BLaER1 treated with 17β-estradiol and CSF1 and Interleukin-3, amounts not matched to agents 10 nM and 100 nM (cell line): ENCODE measurements around the gene IMMP2L.
A peak's percentile ranks its signal among the peaks of the same experiment; 100 is the strongest.

Source experiments
- H3K27ac ChIP-seq, 11 experiments: shearing (Covaris generic); formaldehyde crosslinking; 2 replicates each; pipeline ENCODE4 v1.8.1; 2022
- H3K27me3 ChIP-seq, 11 experiments: shearing (Covaris generic); formaldehyde crosslinking; 2 replicates each; pipeline ENCODE4 v1.8.1; 2022
- H3K36me3 ChIP-seq, 11 experiments: shearing (Covaris generic); formaldehyde crosslinking; 2 replicates each; pipeline ENCODE4 v1.8.1; 2022
- H3K4me1 ChIP-seq, 10 experiments: shearing (Covaris generic); formaldehyde crosslinking; 2 replicates each; pipeline ENCODE4 v1.8.1; 2022
- H3K4me2 ChIP-seq, 11 experiments: shearing (Covaris generic); formaldehyde crosslinking; 2 replicates each; pipeline ENCODE4 v1.8.1; 2022
- H3K4me3 ChIP-seq, 10 experiments: shearing (Covaris generic); formaldehyde crosslinking; 2 replicates each; pipeline ENCODE4 v1.8.1; 2022
- H3K9ac ChIP-seq, 11 experiments: shearing (Covaris generic); formaldehyde crosslinking; 2 replicates each; pipeline ENCODE4 v1.8.1; 2022
- H3K9me3 ChIP-seq, 11 experiments: shearing (Covaris generic); formaldehyde crosslinking; replicated peaks in 1 of 11; 2 replicates each; pipeline ENCODE4 v1.8.1; 2022
- H4K20me1 ChIP-seq, 11 experiments: shearing (Covaris generic); formaldehyde crosslinking; 2 replicates each; pipeline ENCODE4 v1.8.1; 2022
- Cebpa-rat ChIP-seq, 11 experiments: shearing (Covaris generic); IDR thresholded peaks; 2 replicates each; pipeline ENCODE4 v1.8.1; 2022

The IMMP2L gene

DNA sequence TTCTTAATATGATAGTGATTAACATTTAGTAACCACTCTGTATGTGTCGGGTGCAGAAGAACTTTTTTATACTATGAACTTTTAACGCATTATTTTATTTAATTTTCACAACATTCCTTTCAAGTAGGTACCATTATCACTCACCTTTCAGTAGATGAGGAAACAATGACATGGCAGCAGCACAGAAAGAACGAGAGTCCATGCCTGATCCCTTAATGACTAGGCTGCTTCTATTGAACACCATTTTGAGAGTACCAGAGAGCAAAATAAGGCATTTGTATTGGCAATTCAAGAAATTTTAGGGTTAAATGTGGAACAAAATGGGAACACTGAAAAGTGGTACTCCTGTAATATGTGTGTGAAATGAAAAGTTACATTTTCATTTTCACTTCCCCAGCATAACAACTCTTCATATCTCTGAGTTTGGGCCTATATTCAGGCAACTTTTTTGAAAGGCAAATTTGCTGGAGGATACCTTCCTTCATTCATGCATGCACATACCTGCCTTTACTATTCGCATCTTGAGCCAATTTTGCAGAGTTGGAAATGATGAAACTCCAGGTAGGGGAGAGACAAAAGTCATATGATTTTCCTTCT, 458.5 kb downstream of the IMMP2L start:
- H3K9me3 ChIP-seq, result no peaks in the 10 kb centered on the region
- H3K4me1 ChIP-seq, result peaks cover 0 to 18% (median 0%) of the 10 kb centered on the region in 10 experiments; a peak in 5 of 20 replicates
- H4K20me1 ChIP-seq, result no peaks in the 10 kb centered on the region
- H3K36me3 ChIP-seq, result no peaks in the 10 kb centered on the region
- H3K4me2 ChIP-seq, result peak overlapping the region in 2 of 11 experiments; percentile 56 to 57; a peak in 4 of 22 replicates
- no peak for TF ChIP-seq Cebpa-rat (IDR thresholded peaks at IDR 0.05)
- H3K9ac ChIP-seq, result no peak overlapping the region
- H3K4me3 ChIP-seq, result no peak overlapping the region
- no peaks in the 10 kb centered on the region for H3K27me3 ChIP-seq
- no peak overlapping the region for H3K27ac ChIP-seq

DNA sequence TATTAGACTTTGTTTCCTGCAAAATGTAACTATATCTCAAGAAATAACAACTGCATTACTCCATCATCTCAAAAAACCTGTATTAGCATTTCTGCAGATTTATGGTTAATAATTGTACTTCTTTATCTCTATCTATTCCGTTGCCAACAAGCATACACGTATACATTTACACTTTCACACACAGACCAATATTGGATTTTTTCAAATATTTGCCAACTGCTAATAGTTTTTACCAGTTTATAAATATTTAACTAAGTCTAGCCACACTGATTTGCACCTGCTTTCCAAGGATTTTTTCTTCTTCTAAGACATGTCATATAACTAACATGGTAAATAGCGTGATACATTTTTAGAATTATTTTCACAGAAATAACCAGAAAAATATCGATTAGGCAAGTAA, 459.2 kb downstream of the IMMP2L start:
- Histone ChIP-seq H3K9me3 (no peaks in the 10 kb centered on the region), H3K4me2 (no peak overlapping the region), H4K20me1 (no peaks in the 10 kb centered on the region), H3K9ac (no peak overlapping the region), H3K36me3 (no peaks in the 10 kb centered on the region), H3K4me1 (peaks cover 0 to 18% (median 0%) of the 10 kb centered on the region in 10 experiments; a peak in 5 of 20 replicates), H3K27me3 (no peaks in the 10 kb centered on the region), H3K4me3 (no peak overlapping the region), H3K27ac (no peak overlapping the region)
- TF ChIP-seq Cebpa-rat (IDR thresholded peaks at IDR 0.05), result no peak

DNA sequence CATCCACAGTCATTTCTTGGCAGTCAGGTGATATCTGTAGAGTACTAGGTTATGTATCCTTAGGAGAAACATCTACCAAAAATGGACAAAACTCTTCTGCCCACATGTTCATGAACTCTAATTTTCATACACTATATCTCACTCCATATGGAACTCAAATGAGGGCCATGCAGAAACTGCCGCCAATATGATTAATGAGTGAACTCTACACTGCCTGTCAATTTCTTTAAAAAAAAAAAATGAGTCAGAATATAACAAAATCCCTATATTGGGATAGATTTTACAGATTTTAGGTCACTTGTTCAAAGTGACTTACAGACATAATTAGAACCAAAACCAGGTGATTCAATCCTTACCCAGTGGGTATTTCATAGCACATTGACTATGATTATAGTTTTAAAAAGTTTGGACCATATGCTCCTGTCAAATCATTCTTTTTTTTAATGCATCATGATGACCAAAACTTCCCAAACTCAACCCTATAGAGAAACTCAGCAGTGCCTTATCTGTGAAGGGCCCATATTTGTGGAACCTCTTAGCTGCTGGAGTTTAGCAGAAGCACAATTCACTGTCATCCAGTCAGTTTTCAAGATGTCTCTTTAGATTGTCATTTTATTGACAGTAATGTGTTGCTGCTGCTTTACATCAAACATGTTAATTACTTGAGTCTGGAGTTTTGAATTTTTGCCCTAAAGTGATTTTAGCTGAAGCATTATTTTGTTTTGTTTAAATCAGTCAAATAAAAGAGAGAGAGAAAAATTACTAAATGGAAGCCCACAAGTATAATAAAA, 460.2 kb downstream of the IMMP2L start:
- Histone ChIP-seq H3K27me3 (no peaks in the 10 kb centered on the region), H4K20me1 (no peaks in the 10 kb centered on the region), H3K4me3 (no peak overlapping the region), H3K4me1 (peaks cover 0 to 18% (median 0%) of the 10 kb centered on the region in 10 experiments; a peak in 5 of 20 replicates), H3K27ac (no peak overlapping the region), H3K9ac (no peak overlapping the region), H3K9me3 (no peaks in the 10 kb centered on the region), H3K36me3 (no peaks in the 10 kb centered on the region), H3K4me2 (no peak overlapping the region)
- no peak for TF ChIP-seq Cebpa-rat (IDR thresholded peaks at IDR 0.05)

DNA sequence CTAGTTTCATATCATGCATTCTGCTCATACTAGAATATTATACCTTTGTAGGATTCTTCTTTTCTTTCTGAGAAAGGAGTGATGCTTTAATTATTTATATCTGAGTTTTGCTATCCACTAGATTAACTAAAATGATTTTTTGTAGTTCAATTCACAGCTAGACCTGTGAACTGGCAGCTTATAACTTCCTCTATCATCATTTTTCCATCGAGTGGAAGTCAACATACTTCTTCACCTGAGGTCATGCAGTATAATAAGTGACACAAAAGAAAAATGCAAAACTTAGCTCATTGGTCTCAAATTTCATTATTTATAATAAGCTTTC, 463.4 kb downstream of the IMMP2L start:
- Histone ChIP-seq H3K27ac (no peak overlapping the region), H3K4me1 (peaks cover 0 to 7% (median 0%) of the 10 kb centered on the region in 10 experiments; a peak in 5 of 20 replicates), H3K4me2 (no peak overlapping the region), H3K4me3 (no peak overlapping the region), H4K20me1 (no peaks in the 10 kb centered on the region), H3K27me3 (no peaks in the 10 kb centered on the region), H3K36me3 (no peaks in the 10 kb centered on the region), H3K9me3 (no peaks in the 10 kb centered on the region), H3K9ac (no peak overlapping the region)
- no peak for TF ChIP-seq Cebpa-rat (IDR thresholded peaks at IDR 0.05)

DNA sequence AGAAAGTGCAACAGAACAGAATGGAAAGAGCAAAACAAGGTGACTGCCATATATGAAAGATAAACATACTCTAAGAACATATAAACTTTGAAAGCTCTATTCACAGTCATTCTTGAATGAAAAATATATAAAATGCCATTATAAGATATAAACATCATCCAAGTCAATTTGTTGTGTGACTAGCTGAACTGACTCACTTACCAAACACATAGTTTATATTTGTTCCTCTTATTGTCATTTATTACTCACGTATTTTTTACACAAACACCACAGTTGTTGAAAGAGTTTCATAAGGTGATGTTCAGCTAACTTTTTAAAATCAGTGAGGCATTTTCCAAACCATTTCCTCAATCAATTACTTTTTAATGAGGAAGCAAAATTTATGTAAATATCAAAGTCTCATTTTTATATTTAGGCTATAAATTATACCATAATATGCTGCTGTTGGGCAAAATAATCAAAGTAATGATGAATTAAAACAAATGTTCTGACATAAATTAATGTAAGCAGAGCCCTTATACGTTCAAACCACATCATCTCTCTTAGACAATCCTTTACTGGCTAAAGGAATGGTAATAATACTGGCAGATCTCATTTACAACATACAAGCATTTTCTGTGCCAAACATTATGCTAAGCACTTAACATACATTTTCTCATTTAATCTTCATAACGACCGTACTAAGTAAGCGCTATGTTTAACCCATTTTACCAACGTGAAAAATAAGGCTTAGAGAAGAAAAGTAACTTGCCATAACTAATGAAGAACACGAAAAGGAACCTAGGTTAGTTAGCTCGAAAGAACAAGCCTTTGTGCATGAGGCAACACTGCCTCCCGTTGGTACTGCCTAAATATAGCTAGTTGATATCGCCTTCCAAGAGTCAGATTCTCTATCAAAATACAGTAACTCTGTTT, 464.0 kb downstream of the IMMP2L start:
- no peak overlapping the region for H3K27ac ChIP-seq
- peaks cover 0 to under 1% (median 0%) of the 10 kb centered on the region in 10 experiments; a peak in 1 of 20 replicates for H3K4me1 ChIP-seq
- H3K27me3 ChIP-seq, result no peaks in the 10 kb centered on the region
- no peak overlapping the region for H3K9ac ChIP-seq
- H3K9me3 ChIP-seq, result no peaks in the 10 kb centered on the region
- no peak overlapping the region for H3K4me2 ChIP-seq
- TF ChIP-seq Cebpa-rat (IDR thresholded peaks at IDR 0.05), result no peak
- no peaks in the 10 kb centered on the region for H4K20me1 ChIP-seq
- no peaks in the 10 kb centered on the region for H3K36me3 ChIP-seq
- no peak overlapping the region for H3K4me3 ChIP-seq

DNA sequence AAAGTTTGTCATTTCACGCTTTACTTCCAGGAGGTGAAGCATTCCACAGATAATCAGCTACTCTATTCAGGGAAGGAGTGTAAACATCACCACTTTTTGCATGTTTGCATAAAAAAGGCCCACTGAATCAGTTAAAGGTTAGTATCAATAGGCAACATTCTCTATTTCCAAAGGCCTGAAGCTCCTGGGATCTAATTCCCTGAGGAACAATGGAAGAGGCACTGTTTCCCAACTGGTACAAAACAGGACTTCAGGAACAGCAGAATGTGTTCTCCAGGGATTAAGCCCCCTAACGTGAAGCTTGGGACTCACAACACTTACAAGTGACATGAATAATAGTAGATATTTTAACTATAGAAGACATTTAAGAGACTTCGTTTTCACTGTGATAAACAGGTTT, 465.3 kb downstream of the IMMP2L start:
- TF ChIP-seq Cebpa-rat (IDR thresholded peaks at IDR 0.05), result no peak
- no peaks in the 10 kb centered on the region for H3K27me3 ChIP-seq
- H3K9me3 ChIP-seq, result no peaks in the 10 kb centered on the region
- no peak overlapping the region for H3K27ac ChIP-seq
- peaks cover 0 to 7% (median 0%) of the 10 kb centered on the region in 10 experiments; a peak in 3 of 20 replicates for H3K4me1 ChIP-seq
- no peaks in the 10 kb centered on the region for H4K20me1 ChIP-seq
- no peak overlapping the region for H3K4me3 ChIP-seq
- H3K9ac ChIP-seq, result no peak overlapping the region
- H3K4me2 ChIP-seq, result no peak overlapping the region
- H3K36me3 ChIP-seq, result no peaks in the 10 kb centered on the region

DNA sequence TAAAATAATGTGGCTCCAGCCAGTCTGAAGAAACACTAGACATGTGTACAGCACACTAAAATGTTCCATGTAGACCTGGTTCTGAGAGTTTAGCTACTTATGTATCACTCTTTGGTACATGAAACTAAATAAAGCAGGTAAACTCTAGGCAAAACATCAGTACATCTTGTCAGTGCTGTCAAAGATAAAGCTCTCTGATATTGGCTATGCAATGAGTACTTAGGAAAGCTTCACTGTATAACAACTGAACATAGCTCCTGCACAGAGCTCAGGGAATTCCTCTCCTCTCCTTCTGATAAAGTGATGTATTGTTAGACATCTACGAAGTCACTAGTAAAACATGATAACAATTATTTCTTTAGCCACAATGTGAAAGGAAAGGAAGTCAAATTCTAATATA, 467.9 kb downstream of the IMMP2L start:
- no peak overlapping the region for H3K4me2 ChIP-seq
- peaks cover 0 to 7% (median 0%) of the 10 kb centered on the region in 10 experiments; a peak in 3 of 20 replicates for H3K4me1 ChIP-seq
- TF ChIP-seq Cebpa-rat (IDR thresholded peaks at IDR 0.05), result no peak

DNA sequence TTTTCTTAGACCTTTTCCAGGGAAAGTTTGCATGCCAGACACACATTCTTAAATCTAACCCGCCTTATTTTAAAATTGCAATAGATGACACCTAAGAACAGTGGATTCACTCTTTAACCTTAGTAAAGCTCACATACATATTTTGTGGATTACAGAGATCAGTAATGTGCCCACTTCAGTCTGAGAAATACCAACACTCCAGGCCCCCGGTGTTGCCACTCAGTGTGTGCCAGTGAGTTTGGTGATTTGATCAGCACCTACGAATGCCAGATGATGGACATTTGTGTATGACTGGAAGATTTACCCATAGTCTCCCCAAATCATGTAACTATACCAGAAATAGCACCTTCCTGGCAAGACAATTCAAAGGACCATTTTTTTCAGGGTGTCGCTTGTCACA, 468.8 kb downstream of the IMMP2L start:
- no peak overlapping the region for H3K9ac ChIP-seq
- no peaks in the 10 kb centered on the region for H3K27me3 ChIP-seq
- H3K4me1 ChIP-seq, result peaks cover 0 to 7% (median 0%) of the 10 kb centered on the region in 10 experiments; a peak in 3 of 20 replicates
- H3K36me3 ChIP-seq, result no peaks in the 10 kb centered on the region
- H3K27ac ChIP-seq, result no peak overlapping the region
- no peaks in the 10 kb centered on the region for H4K20me1 ChIP-seq
- H3K9me3 ChIP-seq, result no peaks in the 10 kb centered on the region
- H3K4me3 ChIP-seq, result no peak overlapping the region
- TF ChIP-seq Cebpa-rat (IDR thresholded peaks at IDR 0.05), result no peak
- no peak overlapping the region for H3K4me2 ChIP-seq

More for the DNA sequence above, 467.9 kb downstream of the IMMP2L start:
- H3K36me3 ChIP-seq, result no peaks in the 10 kb centered on the region
- no peak overlapping the region for H3K4me3 ChIP-seq
- no peak overlapping the region for H3K9ac ChIP-seq
- H3K27ac ChIP-seq, result no peak overlapping the region
- H4K20me1 ChIP-seq, result no peaks in the 10 kb centered on the region
- no peaks in the 10 kb centered on the region for H3K9me3 ChIP-seq
- no peaks in the 10 kb centered on the region for H3K27me3 ChIP-seq
